WTC11 (cell line): Measurements from ENCODE around the gene FUBP3.

Experiments
- CREB1 ChIP-seq: sonication (generic); formaldehyde crosslinking; IDR thresholded peaks from 2 replicates; pipeline ENCODE4 v1.8.0; 2023; ENCODE audit warnings: mild to moderate bottlenecking, missing genetic modification reagents
- CTCF ChIP-seq: fragments of 200-600 bp; IDR thresholded peaks from 2 replicates; pipeline ENCODE4 v1.8.0; 2022; ENCODE audit warnings: antibody characterized with exemption
- FOXP4 ChIP-seq: sonication (generic); formaldehyde crosslinking; IDR thresholded peaks from 2 replicates; pipeline ENCODE4 v1.8.0; 2022; ENCODE audit warnings: mild to moderate bottlenecking, missing genetic modification reagents
- IRF1 ChIP-seq: sonication (generic); formaldehyde crosslinking; IDR thresholded peaks from 2 replicates; pipeline ENCODE4 v1.8.0; 2023; ENCODE audit warnings: missing genetic modification reagents
- JUN ChIP-seq: sonication (generic); formaldehyde crosslinking; IDR thresholded peaks from 2 replicates; pipeline ENCODE4 v1.8.0; 2023; ENCODE audit warnings: mild to moderate bottlenecking, missing genetic modification reagents
- MAX ChIP-seq: sonication (generic); formaldehyde crosslinking; IDR thresholded peaks from 2 replicates; pipeline ENCODE4 v1.8.0; 2022; ENCODE audit warnings: mild to moderate bottlenecking, missing genetic modification reagents
- NFE2L1 ChIP-seq: sonication (generic); formaldehyde crosslinking; IDR thresholded peaks from 2 replicates; pipeline ENCODE4 v1.8.1; 2023; ENCODE audit warnings: missing genetic modification reagents
- NR3C1 ChIP-seq: sonication (generic); formaldehyde crosslinking; conservative IDR thresholded peaks from 2 replicates; pipeline ENCODE4 v1.8.1; 2023; ENCODE audit warnings: low read depth, mild to moderate bottlenecking, missing genetic modification reagents
- PRDM15 ChIP-seq: sonication (generic); formaldehyde crosslinking; IDR thresholded peaks from 2 replicates; pipeline ENCODE4 v1.8.0; 2022; ENCODE audit warnings: missing genetic modification reagents
- SMAD4 ChIP-seq: sonication (generic); formaldehyde crosslinking; IDR thresholded peaks from 2 replicates; pipeline ENCODE4 v1.8.0; 2022; ENCODE audit warnings: mild to moderate bottlenecking, missing genetic modification reagents
- ZNF219 ChIP-seq: sonication (generic); formaldehyde crosslinking; IDR thresholded peaks from 2 replicates; pipeline ENCODE4 v1.8.0; 2023; ENCODE audit warnings: missing genetic modification reagents, mild to moderate bottlenecking, borderline replicate concordance
- ZSCAN18 ChIP-seq: fragments of 250-450 bp; sonication (Bioruptor Pico); IDR thresholded peaks from 2 replicates; pipeline ENCODE4 v2.1.2; 2022; ENCODE audit warnings: mild to moderate bottlenecking, moderate library complexity

GRCh38 chr9:130660683-130661450 is 81.5 kb downstream of the FUBP3 start:
- no peak for TF ChIP-seq CREB1 (CRISPR knock-in tag)
- no peak for TF ChIP-seq CTCF
- no peak for TF ChIP-seq ZNF219 (CRISPR knock-in tag)
- TF ChIP-seq IRF1 (CRISPR knock-in tag) = no peak
- no peak for TF ChIP-seq FOXP4 (CRISPR knock-in tag)
- no peak for TF ChIP-seq PRDM15 (CRISPR knock-in tag)
- no peak for TF ChIP-seq NFE2L1 (CRISPR knock-in tag)
- TF ChIP-seq MAX (CRISPR knock-in tag) = no peak
- TF ChIP-seq SMAD4 (CRISPR knock-in tag) = no peak
- no peak for TF ChIP-seq ZSCAN18 (CRISPR knock-in tag)
- TF ChIP-seq NR3C1 (CRISPR knock-in tag) = no peak
- no peak for TF ChIP-seq JUN (CRISPR knock-in tag)
